Measurements from ENCODE around the gene CYB5R4.

CYB5R4 gene

GRCh38 chr6:83859410-83860358 lies at the start of gene CYB5R4:
CYB5R4 (plus strand) TSS chr6:83859689; CDS start chr6:83859783, 94 bp downstream.
- no peak for TF ChIP-seq ZFX (IDR thresholded peaks at IDR 0.05)
- TF ChIP-seq CTCF (conservative IDR thresholded peaks at IDR 0.05), result peak; percentile 39
- H3K27ac ChIP-seq, result peak within 1 kb of the TSS; percentile 67

- no peak overlapping the region for H3K27ac ChIP-seq
- TF ChIP-seq CTCF (conservative IDR thresholded peaks at IDR 0.05), result no peak
- no peak for TF ChIP-seq ZFX (IDR thresholded peaks at IDR 0.05)
Observed at GRCh38 chr6:83812595-83812994, 46.9 kb upstream of the CYB5R4 start.

GRCh38 chr6:83815631-83816272 lies 43.7 kb upstream of the CYB5R4 start:
- TF ChIP-seq ZFX (IDR thresholded peaks at IDR 0.05), result no peak
- no peak for TF ChIP-seq CTCF (conservative IDR thresholded peaks at IDR 0.05)
- H3K27ac ChIP-seq, result no peak overlapping the region

- H3K27ac ChIP-seq, result no peak overlapping the region
Observed at GRCh38 chr6:83822629-83823169, 36.8 kb upstream of the CYB5R4 start.

GRCh38 chr6:83824388-83824801 lies 35.1 kb upstream of the CYB5R4 start:
- TF ChIP-seq ZFX (IDR thresholded peaks at IDR 0.05) (no peak), CTCF (conservative IDR thresholded peaks at IDR 0.05) (no peak)
- H3K27ac ChIP-seq, result no peak overlapping the region

More at GRCh38 chr6:83822629-83823169, 36.8 kb upstream of the CYB5R4 start:
- no peak for TF ChIP-seq CTCF (conservative IDR thresholded peaks at IDR 0.05)
- TF ChIP-seq ZFX (IDR thresholded peaks at IDR 0.05), result no peak

GRCh38 chr6:83824831-83825230 lies 34.7 kb upstream of the CYB5R4 start:
- TF ChIP-seq CTCF (conservative IDR thresholded peaks at IDR 0.05) (no peak), ZFX (IDR thresholded peaks at IDR 0.05) (no peak)
- H3K27ac ChIP-seq, result no peak overlapping the region

GRCh38 chr6:83827050-83827449 lies 32.4 kb upstream of the CYB5R4 start:
- H3K27ac ChIP-seq, result no peak overlapping the region
- TF ChIP-seq ZFX (IDR thresholded peaks at IDR 0.05) (no peak), CTCF (conservative IDR thresholded peaks at IDR 0.05) (no peak)

Measured in C4-2B (cell line).